MM.1S (cell line): Measurements from ENCODE around the gene CPVL.

Source experiments
- DNase-seq: peaks from one replicate; pipeline ENCODE4 v3.0.0-alpha.2; 2015
- H2AFZ ChIP-seq: fragments of 300-600 bp; sonication (generic); 2 replicates; pipeline ENCODE4 v1.6.0; 2016; ENCODE audit warnings: antibody characterized with exemption, low read length
- H3F3A ChIP-seq: fragments of 300-600 bp; sonication (generic); 2 replicates; pipeline ENCODE4 v1.6.1; 2016; ENCODE audit warnings: mild to moderate bottlenecking, antibody characterized with exemption, low read length, moderate library complexity, mixed read lengths; ENCODE audit not compliant: insufficient read depth
- H3K27ac ChIP-seq: fragments of 300-600 bp; sonication (generic); 2 replicates; pipeline ENCODE4 v1.5.1; 2016; ENCODE audit warnings: mild to moderate bottlenecking, low read length
- H3K27me3 ChIP-seq: fragments of 300-600 bp; sonication (generic); replicated peaks from 2 replicates; pipeline ENCODE4 v1.6.0; 2016; ENCODE audit warnings: low read length; ENCODE audit not compliant: insufficient read depth
- H3K36me3 ChIP-seq: fragments of 300-600 bp; sonication (generic); replicated peaks from 2 replicates; pipeline ENCODE4 v1.6.1; 2016; ENCODE audit warnings: mild to moderate bottlenecking, low read length, mixed read lengths; ENCODE audit not compliant: insufficient read depth
- H3K4me1 ChIP-seq: fragments of 300-600 bp; sonication (generic); 2 replicates; pipeline ENCODE4 v1.6.1; 2016; ENCODE audit warnings: low read length, mixed read lengths
- H3K4me2 ChIP-seq: fragments of 300-600 bp; sonication (generic); 2 replicates; pipeline ENCODE4 v1.6.0; 2016; ENCODE audit warnings: low read depth, low read length
- H3K4me3 ChIP-seq: fragments of 300-600 bp; sonication (generic); 2 replicates; pipeline ENCODE4 v1.5.1; 2016; ENCODE audit warnings: low read length, mixed read lengths
- H3K79me2 ChIP-seq: fragments of 300-600 bp; sonication (generic); 2 replicates; pipeline ENCODE4 v1.6.1; 2016; ENCODE audit warnings: mixed run types, low read length, mixed read lengths
- H3K9ac ChIP-seq: fragments of 300-600 bp; sonication (generic); 2 replicates; pipeline ENCODE4 v1.6.1; 2016; ENCODE audit warnings: low read length, mixed read lengths
- H3K9me2 ChIP-seq: fragments of 300-600 bp; sonication (generic); replicated peaks from 2 replicates; pipeline ENCODE4 v1.6.1; 2016; ENCODE audit warnings: mild to moderate bottlenecking, low read length, mixed read lengths; ENCODE audit not compliant: insufficient read depth
- H3K9me3 ChIP-seq: fragments of 300-600 bp; sonication (generic); replicated peaks from 2 replicates; pipeline ENCODE4 v1.6.1; 2016; ENCODE audit warnings: mild to moderate bottlenecking, low read length, mixed read lengths; ENCODE audit not compliant: insufficient read depth
- H4K20me1 ChIP-seq: fragments of 300-600 bp; sonication (generic); 2 replicates; pipeline ENCODE4 v1.6.1; 2016; ENCODE audit warnings: mild to moderate bottlenecking, low read length, moderate library complexity, mixed read lengths; ENCODE audit not compliant: insufficient read depth
- CTCF ChIP-seq: fragments of 300-600 bp; sonication (generic); IDR thresholded peaks from 2 replicates; pipeline ENCODE4 v1.5.1; 2016; ENCODE audit warnings: antibody characterized with exemption, low read length, mixed read lengths
- EZH2 ChIP-seq: fragments of 300-600 bp; sonication (generic); optimal IDR thresholded peaks from 2 replicates; pipeline ENCODE3; 2017; ENCODE audit warnings: low read depth, mild to moderate bottlenecking, antibody characterized with exemption, low read length, mixed read lengths
- EZH2phosphoT487 ChIP-seq: fragments of 300-600 bp; sonication (generic); IDR thresholded peaks from 2 replicates; pipeline ENCODE4 v1.6.1; 2018; ENCODE audit warnings: antibody characterized with exemption, low read length

The CPVL gene

DNA sequence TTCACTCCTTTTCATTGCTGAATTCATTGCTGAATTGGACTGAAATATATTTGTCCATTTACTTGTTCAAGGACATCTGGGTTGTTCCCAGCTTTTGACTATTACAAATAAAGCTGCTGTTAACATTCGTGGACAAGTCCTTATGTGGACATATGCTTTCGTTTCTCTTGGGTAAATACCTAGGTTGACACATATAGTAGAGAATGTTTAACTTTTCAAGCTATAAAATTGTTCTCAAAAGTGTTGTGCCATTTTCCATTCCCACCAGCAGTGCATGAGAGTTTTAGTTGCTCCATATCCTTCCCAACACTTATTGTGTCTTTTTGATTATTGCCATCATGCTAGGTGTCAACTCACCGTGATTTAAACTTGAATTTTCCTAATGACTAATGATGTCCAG lies 17.5 kb upstream of the CPVL start:
- no peaks in the 10 kb centered on the region for H3K36me3 ChIP-seq
- no peak overlapping the region for H2AFZ ChIP-seq
- H3K9ac ChIP-seq: no peak overlapping the region
- H3K27ac ChIP-seq: no peak overlapping the region
- H3K4me1 ChIP-seq: no peaks in the 10 kb centered on the region
- no peaks in the 10 kb centered on the region for H3K79me2 ChIP-seq
- no peaks in the 10 kb centered on the region for H3K9me2 ChIP-seq
- H3K27me3 ChIP-seq: no peaks in the 10 kb centered on the region
- no peaks in the 10 kb centered on the region for H4K20me1 ChIP-seq
- no peak for DNase-seq
- no peaks in the 10 kb centered on the region for H3F3A ChIP-seq
- TF ChIP-seq CTCF (no peak), EZH2 (no peak), EZH2phosphoT487 (no peak)
- no peaks in the 10 kb centered on the region for H3K9me3 ChIP-seq
- H3K4me3 ChIP-seq: no peak overlapping the region
- H3K4me2 ChIP-seq: no peak overlapping the region

DNA sequence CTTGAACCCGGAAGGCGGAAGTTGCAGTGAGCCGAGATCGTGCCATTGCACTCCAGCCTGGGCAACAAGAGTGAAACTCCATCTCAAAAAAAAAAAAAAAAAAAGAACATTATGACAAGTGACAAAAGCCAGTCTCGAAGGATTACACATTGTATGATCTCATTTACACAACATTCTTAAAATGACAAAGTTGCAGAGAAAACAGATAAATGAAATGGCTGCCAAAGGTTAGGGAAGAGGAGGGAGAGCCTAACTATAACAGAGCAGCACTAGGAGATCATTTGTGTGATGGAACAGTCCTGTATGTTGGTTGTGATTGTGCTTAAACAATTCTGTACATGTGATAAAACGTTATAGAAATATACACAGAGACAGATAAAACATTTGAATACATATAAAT lies 16.2 kb upstream of the CPVL start:
- Histone ChIP-seq H3K4me3 (no peak overlapping the region), H3K9me3 (no peaks in the 10 kb centered on the region), H3K79me2 (no peaks in the 10 kb centered on the region), H2AFZ (no peak overlapping the region), H3K36me3 (no peaks in the 10 kb centered on the region), H3F3A (no peaks in the 10 kb centered on the region), H3K27ac (no peak overlapping the region), H3K9ac (no peak overlapping the region), H3K9me2 (no peaks in the 10 kb centered on the region), H3K4me1 (no peaks in the 10 kb centered on the region), H3K4me2 (no peak overlapping the region), H3K27me3 (no peaks in the 10 kb centered on the region), H4K20me1 (no peaks in the 10 kb centered on the region)
- TF ChIP-seq EZH2phosphoT487 (no peak), EZH2 (no peak), CTCF (no peak)
- DNase-seq: no peak

DNA sequence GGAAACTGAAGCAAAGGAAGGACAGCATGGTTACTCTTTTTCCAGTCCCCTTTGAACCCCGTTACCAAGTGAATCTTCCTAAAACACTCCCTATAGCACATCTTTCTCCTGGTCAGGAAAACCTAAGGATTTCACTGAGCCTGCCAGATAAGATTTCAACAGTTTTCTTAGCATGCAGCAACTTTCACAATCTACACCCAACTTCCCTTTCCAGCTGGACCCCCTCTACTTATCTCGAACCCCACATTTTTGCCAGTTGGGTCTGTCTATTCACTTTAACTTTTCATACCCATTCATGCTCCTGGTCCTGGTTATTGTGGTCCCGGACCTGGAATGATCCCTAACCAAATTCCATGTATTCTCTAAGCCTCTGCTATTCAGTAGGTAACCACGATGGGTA lies 14.9 kb upstream of the CPVL start:
- DNase-seq: no peak
- Histone ChIP-seq H3K4me3 (no peak overlapping the region), H3K9ac (no peak overlapping the region), H3K4me2 (no peak overlapping the region), H3K27me3 (no peaks in the 10 kb centered on the region), H4K20me1 (no peaks in the 10 kb centered on the region), H3K4me1 (no peaks in the 10 kb centered on the region), H3K36me3 (no peaks in the 10 kb centered on the region), H3K79me2 (no peaks in the 10 kb centered on the region), H2AFZ (no peak overlapping the region), H3K9me2 (no peaks in the 10 kb centered on the region), H3K9me3 (no peaks in the 10 kb centered on the region), H3F3A (no peaks in the 10 kb centered on the region), H3K27ac (no peak overlapping the region)
- no peak for TF ChIP-seq EZH2phosphoT487

- H3K4me3 ChIP-seq: no peak overlapping the region
- no peak for TF ChIP-seq EZH2
- TF ChIP-seq EZH2phosphoT487: no peak
- no peak for TF ChIP-seq CTCF
- H3K36me3 ChIP-seq: no peaks in the 10 kb centered on the region
- H4K20me1 ChIP-seq: no peaks in the 10 kb centered on the region
- no peak for DNase-seq
- H3K27me3 ChIP-seq: no peaks in the 10 kb centered on the region
- H3K9me2 ChIP-seq: no peaks in the 10 kb centered on the region
- no peaks in the 10 kb centered on the region for H3K4me1 ChIP-seq
- no peak overlapping the region for H3K27ac ChIP-seq
- no peak overlapping the region for H3K9ac ChIP-seq
- no peak overlapping the region for H2AFZ ChIP-seq
- no peaks in the 10 kb centered on the region for H3K79me2 ChIP-seq
- H3K4me2 ChIP-seq: no peak overlapping the region
- H3K9me3 ChIP-seq: no peaks in the 10 kb centered on the region
- H3F3A ChIP-seq: no peaks in the 10 kb centered on the region
These were observed 13.7 kb upstream of the CPVL start for GRCh38 chr7:29160080-29160479.
